Prostate gland (tissue), 2 donors: ENCODE measurements around the gene CACYBP.

ENCODE experiments used
- POLR2A ChIP-seq: fragments of 450-650 bp; IDR thresholded peaks from one replicate; pipeline ENCODE4 v1.6.1; 2016; ENCODE audit warnings: antibody characterized with exemption, mild to moderate bottlenecking
- POLR2AphosphoS5 ChIP-seq: sonication (generic); formaldehyde crosslinking; IDR thresholded peaks from one replicate; pipeline ENCODE4 v1.6.1; 2017; ENCODE audit warnings: antibody characterized with exemption
- TF ChIP-seq, protein P1 (sequence below), 4 experiments: fragments of 200-600 bp in 2 of 4; fragments of 450-650 bp in 2 of 4; sonication (generic) in 2 of 4; IDR thresholded peaks; 1 replicate in 3 of 4; 2 replicates in 1 of 4; pipeline ENCODE4 v1.5.1; 2016 to 2019; ENCODE audit warnings: antibody characterized with exemption in 4 of 4, mild to moderate bottlenecking in 2 of 4, moderate library complexity in 2 of 4

DNA sequence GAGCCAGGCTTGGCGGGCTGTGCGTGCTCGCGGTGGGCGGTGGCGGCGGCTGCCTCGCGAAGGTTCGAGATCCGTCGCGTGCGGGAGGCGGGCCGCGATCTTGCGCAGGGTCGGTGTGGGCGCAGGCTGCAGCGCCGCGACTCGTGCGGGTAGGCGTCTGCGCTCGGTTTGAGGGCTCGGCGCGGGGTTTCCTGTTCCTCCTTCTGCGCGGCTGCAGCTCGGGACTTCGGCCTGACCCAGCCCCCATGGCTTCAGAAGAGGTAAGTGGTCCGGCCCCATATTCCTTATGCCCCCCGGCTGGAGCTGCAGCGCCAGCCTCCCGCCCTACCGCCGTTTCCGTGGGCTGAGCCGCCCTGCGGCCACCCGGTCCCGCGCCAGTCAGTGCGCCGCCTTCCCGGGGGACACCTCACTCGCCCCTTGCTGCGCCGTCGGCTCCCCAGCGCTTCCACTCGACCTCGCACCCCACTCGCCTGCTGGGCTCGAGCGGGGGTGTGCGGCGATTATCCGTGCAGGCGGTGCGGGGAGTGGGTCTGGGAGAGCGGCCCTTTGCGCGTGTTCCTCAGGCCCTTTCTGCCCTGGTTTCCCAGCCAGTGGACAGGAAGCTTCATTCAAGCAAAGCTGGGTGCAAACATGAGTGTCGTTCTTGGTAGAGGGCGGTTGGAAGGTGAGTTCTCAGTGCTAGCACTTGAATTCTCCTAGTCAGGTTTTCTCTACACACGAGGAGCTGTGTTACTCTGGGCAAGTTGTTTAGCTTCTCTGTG lies at the start of gene CACYBP:
- TF ChIP-seq, protein P1, sequence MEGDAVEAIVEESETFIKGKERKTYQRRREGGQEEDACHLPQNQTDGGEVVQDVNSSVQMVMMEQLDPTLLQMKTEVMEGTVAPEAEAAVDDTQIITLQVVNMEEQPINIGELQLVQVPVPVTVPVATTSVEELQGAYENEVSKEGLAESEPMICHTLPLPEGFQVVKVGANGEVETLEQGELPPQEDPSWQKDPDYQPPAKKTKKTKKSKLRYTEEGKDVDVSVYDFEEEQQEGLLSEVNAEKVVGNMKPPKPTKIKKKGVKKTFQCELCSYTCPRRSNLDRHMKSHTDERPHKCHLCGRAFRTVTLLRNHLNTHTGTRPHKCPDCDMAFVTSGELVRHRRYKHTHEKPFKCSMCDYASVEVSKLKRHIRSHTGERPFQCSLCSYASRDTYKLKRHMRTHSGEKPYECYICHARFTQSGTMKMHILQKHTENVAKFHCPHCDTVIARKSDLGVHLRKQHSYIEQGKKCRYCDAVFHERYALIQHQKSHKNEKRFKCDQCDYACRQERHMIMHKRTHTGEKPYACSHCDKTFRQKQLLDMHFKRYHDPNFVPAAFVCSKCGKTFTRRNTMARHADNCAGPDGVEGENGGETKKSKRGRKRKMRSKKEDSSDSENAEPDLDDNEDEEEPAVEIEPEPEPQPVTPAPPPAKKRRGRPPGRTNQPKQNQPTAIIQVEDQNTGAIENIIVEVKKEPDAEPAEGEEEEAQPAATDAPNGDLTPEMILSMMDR (IDR thresholded peaks at IDR 0.05), result peak in 1 of 4 experiments; percentile 9
- TF ChIP-seq POLR2AphosphoS5 (no peak), POLR2A (peak; percentile 87)
